Activated CD8-positive, alpha-beta memory T cell treated with anti-CD3 and anti-CD28 coated beads for 36 hours (primary cell): ENCODE results near the gene TGM6. TPM values are rescaled to one million over a fixed set of nuclear protein-coding genes. Genes with fewer than 3 reads are reported as not detected.

Experiments used
- CTCF ChIA-PET: fragments of 350-600 bp; sonication (Branson Sonifier 250); formaldehyde crosslinking; loops from one replicate; lab custom pipeline; 2021; ENCODE audit warnings: antibody characterized with exemption; lab: Charles Lee
- POLR2A ChIA-PET: fragments of 350-600 bp; sonication (Branson Sonifier 250); formaldehyde crosslinking; loops from one replicate; lab custom pipeline; 2021; ENCODE audit warnings: antibody characterized with exemption; lab: Charles Lee
- total RNA-seq, 2 experiments: library from RNA; stranded (reverse); gene quantifications; one replicate each; pipeline ENCODE4 v1.2.3, GENCODE V29; 2021

TGM6 gene
- total RNA-seq, 2 experiments from 2014 or later: not detected

GRCh38 chr20:2421247-2421646 lies 40.5 kb downstream of the TGM6 start:
- CTCF ChIA-PET: no interaction called here
- POLR2A ChIA-PET: no interaction called here

GRCh38 chr20:2429051-2429450 lies 48.4 kb downstream of the TGM6 start:
- POLR2A ChIA-PET: no interaction called here
- CTCF ChIA-PET: interaction anchor here (1.0 kb wide), 1 partner anchor 23 kb away, joined by 3 read pairs; no protein-coding TSS in a partner anchor

GRCh38 chr20:2430538-2430937 lies 49.8 kb downstream of the TGM6 start:
- ChIA-PET CTCF (no interaction called here), POLR2A (no interaction called here)

GRCh38 chr20:2431185-2431584 lies 50.5 kb downstream of the TGM6 start:
- CTCF ChIA-PET: no interaction called here
- POLR2A ChIA-PET: interaction anchor here (0.6 kb wide), 1 partner anchor 1043 kb away, joined by 5 read pairs; no protein-coding TSS in a partner anchor

- POLR2A ChIA-PET: no interaction called here
- CTCF ChIA-PET: interaction anchor here (1.2 kb wide), 2 partner anchors 12 to 60 kb away, joined by 3 read pairs; no protein-coding TSS in a partner anchor
Observed at GRCh38 chr20:2446845-2447244, 66.1 kb downstream of the TGM6 start.

GRCh38 chr20:2449386-2449785 lies 68.7 kb downstream of the TGM6 start:
- CTCF ChIA-PET: no interaction called here
- POLR2A ChIA-PET: no interaction called here

GRCh38 chr20:2451422-2451821 lies 70.7 kb downstream of the TGM6 start:
- POLR2A ChIA-PET: no interaction called here
- CTCF ChIA-PET: interaction anchor here (0.9 to 1.8 kb wide), 7 partner anchors 14 to 244 kb away, joined by 3 to 7 read pairs (median 3); partner anchors contain the start of gene SNRPB

GRCh38 chr20:2451939-2452732 lies 71.4 kb downstream of the TGM6 start:
- ChIA-PET POLR2A (interaction anchor here (0.6 kb wide), 1 partner anchor 780 kb away, joined by 3 read pairs; no protein-coding TSS in a partner anchor), CTCF (interaction anchor here (0.7 to 1.7 kb wide), 11 partner anchors 15 to 245 kb away, joined by 3 to 7 read pairs (median 3); partner anchors contain the start of genes SNRPB and TGM6)

- ChIA-PET POLR2A (interaction anchor here (1.1 kb wide), 1 partner anchor 9 kb away, joined by 4 read pairs; no protein-coding TSS in a partner anchor), CTCF (interaction anchor here (0.6 to 1.0 kb wide), 2 partner anchors 16 to 246 kb away, joined by 3 to 5 read pairs; no protein-coding TSS in a partner anchor)
Observed at GRCh38 chr20:2453792-2454191, 73.1 kb downstream of the TGM6 start.

- ChIA-PET CTCF (interaction anchor here (0.7 kb wide), 1 partner anchor 353 kb away, joined by 3 read pairs; no protein-coding TSS in a partner anchor), POLR2A (interaction anchor here (0.7 to 1.4 kb wide), 3 partner anchors 11 to 14 kb away, joined by 3 read pairs; no protein-coding TSS in a partner anchor)
Observed at GRCh38 chr20:2455771-2456497, 75.2 kb downstream of the TGM6 start.

GRCh38 chr20:2458919-2459499 lies 78.3 kb downstream of the TGM6 start:
- ChIA-PET POLR2A (no interaction called here), CTCF (interaction anchor here (1.0 kb wide), 1 partner anchor 12 kb away, joined by 3 read pairs; the partner anchor contains the start of gene SNRPB)

GRCh38 chr20:2459981-2460751 lies 79.5 kb downstream of the TGM6 start:
- POLR2A ChIA-PET: interaction anchor here (1.9 kb wide), 1 partner anchor 10 kb away, joined by 7 read pairs; the partner anchor contains the start of gene SNRPB
- CTCF ChIA-PET: interaction anchor here (0.6 kb wide), 1 partner anchor 107 kb away, joined by 3 read pairs; no protein-coding TSS in a partner anchor

- ChIA-PET POLR2A (interaction anchor here (0.7 to 1.9 kb wide), 2 partner anchors 9 to 1310 kb away, joined by 4 to 7 read pairs; partner anchors contain the start of gene SNRPB), CTCF (no interaction called here)
Observed at GRCh38 chr20:2460752-2461424, 80.2 kb downstream of the TGM6 start.

- POLR2A ChIA-PET: interaction anchor here (1.1 kb wide), 1 partner anchor 9 kb away, joined by 4 read pairs; no protein-coding TSS in a partner anchor
- CTCF ChIA-PET: no interaction called here
Observed at GRCh38 chr20:2462484-2462883, 81.8 kb downstream of the TGM6 start.

- ChIA-PET POLR2A (interaction anchor here (1.1 kb wide), 1 partner anchor 10 kb away, joined by 4 read pairs; no protein-coding TSS in a partner anchor), CTCF (no interaction called here)
Observed at GRCh38 chr20:2463616-2464365, 83.1 kb downstream of the TGM6 start.

GRCh38 chr20:2465100-2465499 lies 84.4 kb downstream of the TGM6 start:
- CTCF ChIA-PET: interaction anchor here (0.6 kb wide), 1 partner anchor 8 kb away, joined by 3 read pairs; no protein-coding TSS in a partner anchor
- POLR2A ChIA-PET: interaction anchor here (0.5 to 0.6 kb wide), 3 partner anchors 10 to 76 kb away, joined by 3 to 5 read pairs (median 3); no protein-coding TSS in a partner anchor
